CD4-positive, alpha-beta T cell treated with Interleukin-21 for 1 hour (primary cell): ENCODE measurements around the gene UMODL1.

Experiments
- DNase-seq: peaks from one replicate; pipeline ENCODE4 v3.0.0-alpha.2; 2020

Gene UMODL1, protein sequence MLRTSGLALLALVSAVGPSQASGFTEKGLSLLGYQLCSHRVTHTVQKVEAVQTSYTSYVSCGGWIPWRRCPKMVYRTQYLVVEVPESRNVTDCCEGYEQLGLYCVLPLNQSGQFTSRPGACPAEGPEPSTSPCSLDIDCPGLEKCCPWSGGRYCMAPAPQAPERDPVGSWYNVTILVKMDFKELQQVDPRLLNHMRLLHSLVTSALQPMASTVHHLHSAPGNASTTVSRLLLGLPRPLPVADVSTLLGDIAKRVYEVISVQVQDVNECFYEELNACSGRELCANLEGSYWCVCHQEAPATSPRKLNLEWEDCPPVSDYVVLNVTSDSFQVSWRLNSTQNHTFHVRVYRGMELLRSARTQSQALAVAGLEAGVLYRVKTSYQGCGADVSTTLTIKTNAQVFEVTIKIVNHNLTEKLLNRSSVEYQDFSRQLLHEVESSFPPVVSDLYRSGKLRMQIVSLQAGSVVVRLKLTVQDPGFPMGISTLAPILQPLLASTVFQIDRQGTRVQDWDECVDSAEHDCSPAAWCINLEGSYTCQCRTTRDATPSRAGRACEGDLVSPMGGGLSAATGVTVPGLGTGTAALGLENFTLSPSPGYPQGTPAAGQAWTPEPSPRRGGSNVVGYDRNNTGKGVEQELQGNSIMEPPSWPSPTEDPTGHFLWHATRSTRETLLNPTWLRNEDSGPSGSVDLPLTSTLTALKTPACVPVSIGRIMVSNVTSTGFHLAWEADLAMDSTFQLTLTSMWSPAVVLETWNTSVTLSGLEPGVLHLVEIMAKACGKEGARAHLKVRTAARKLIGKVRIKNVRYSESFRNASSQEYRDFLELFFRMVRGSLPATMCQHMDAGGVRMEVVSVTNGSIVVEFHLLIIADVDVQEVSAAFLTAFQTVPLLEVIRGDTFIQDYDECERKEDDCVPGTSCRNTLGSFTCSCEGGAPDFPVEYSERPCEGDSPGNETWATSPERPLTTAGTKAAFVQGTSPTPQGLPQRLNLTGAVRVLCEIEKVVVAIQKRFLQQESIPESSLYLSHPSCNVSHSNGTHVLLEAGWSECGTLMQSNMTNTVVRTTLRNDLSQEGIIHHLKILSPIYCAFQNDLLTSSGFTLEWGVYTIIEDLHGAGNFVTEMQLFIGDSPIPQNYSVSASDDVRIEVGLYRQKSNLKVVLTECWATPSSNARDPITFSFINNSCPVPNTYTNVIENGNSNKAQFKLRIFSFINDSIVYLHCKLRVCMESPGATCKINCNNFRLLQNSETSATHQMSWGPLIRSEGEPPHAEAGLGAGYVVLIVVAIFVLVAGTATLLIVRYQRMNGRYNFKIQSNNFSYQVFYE

DNA sequence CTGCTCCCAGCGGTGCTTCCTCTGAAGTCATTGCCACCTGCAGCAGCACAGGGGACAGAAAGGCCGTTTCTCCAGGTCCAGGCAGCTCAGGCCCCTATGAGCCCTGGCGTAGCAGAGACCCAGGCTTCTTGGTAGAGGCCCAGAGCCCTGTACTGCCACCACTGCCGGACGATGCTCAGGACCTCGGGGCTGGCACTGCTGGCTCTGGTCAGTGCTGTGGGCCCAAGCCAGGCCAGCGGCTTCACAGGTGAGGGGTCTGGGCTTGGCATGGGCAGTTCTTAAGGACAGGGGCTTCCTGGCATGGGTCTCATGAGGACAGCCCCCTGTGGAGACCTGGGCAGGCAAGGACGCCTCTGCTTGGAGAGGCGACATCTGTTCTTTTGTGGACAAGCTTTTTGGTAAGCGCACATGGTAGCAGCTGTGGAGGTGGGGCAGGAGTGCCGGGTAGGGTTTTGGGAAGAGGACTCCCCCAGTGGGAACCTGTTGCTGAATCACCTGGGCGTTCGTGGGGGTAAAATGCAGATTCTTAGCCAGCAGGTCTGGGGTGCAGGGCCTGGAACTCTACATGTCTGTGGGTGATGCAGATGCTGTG lies at the start of gene UMODL1:
TSS of gene UMODL1 (plus strand) at position 172 of the 592 bp plus-strand sequence. CDS start at position 172, 0 bp downstream.
- DNase-seq: no peak

DNA sequence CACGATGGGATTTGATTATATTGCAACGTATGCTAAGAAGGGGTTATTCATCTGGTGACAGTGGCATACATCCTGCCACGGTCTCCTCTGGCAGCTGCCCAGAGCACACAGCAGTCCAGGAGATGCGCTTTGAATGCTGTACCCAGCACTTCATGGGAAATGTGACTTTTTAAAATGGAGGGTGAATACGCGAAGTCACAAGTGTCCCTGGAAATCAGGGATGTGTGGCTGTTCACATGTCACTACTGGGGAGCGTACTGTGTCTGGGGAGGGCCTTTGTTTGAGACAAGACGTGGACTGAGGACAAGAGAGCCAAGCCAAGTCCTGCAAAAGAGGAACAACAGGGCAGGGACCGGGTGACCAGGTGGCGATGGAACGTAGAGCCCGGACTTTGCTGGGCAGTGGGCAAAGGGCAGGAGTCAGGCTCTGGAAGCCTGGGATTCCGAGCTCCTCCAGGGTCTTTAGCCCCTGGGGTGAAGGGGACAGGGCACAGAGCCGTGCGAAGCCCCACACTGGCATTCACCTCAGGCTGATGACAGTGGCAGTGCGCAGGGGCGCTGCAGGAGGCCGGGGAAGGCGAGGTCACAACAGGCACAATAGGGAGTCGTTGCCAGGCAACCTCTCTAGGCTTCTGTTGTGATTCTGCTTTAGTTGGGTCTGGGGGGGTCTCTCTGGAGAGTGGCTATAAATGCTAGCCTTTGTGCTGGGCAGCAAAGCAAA lies 49.6 kb upstream of the UMODL1 start:
- no peak for DNase-seq

DNA sequence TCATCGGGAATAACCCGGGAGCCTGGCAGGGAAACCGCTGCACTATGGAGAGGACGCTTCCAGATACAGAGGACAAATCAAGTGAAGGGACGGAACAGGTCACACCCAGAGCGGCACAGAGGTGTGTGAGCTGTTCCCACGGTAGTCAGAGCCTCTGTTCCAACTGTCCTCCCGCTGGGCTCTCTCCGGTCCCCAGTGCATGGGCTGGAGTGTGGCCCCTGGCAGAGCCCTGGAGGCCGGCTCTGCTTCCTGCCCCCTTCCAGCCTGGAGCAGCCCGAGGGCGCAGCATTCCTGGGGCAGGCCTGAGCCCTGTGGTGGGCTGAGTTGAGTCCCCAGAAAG lies 49.1 kb upstream of the UMODL1 start:
- DNase-seq: no peak

DNA sequence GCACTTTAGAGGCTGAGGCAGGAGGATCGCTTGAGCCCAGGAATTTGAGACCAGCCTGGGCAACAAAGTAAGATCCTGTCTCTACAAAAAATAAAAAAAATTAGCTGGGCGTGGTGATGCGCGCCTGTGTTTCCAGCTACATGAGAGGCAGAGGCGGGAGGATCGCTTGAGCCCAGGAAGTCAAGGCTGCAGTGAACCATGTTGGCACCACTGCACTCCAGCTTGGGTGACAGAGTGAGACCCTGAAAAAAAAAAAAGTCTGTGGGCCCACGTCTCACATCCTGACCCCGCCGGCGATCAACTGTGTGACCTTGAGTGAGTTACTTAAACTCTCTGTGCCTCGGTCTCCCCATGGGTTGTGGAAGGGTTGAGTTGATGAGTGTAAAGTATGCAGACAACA lies 48.2 kb upstream of the UMODL1 start:
- no peak for DNase-seq

DNA sequence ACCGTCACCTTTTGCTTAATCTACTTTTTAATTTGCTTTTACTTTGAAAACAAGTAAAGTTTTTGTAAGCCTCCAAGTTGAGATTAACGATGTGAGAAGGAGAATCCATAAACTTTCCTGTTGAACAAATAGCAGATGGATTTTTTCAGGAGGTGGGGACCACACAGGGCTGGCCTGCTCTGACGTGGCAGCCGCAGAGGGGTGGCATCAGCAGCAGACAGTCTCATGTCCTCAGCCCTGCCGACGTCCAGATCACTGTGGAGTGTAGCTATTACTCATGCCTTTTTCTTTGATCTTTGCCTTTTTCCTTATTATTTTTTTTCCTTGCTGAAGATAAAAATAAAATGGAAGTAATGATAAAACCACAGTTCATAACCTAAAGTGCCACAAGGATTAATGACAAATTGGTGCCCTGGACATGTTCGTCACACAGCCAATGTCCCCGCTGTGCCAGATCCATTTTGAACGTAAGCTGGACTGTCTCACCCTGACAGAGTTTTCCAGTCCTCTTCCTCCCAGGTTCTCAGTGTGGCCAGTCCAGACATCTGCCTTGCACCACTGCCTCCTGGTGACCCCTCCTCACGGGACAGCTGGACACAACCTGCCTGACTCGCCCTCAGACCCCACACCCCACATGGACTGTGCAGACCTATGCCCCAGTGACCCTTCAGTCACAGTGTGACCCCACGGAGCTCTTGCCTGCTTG lies 45.6 kb upstream of the UMODL1 start:
- DNase-seq: no peak

DNA sequence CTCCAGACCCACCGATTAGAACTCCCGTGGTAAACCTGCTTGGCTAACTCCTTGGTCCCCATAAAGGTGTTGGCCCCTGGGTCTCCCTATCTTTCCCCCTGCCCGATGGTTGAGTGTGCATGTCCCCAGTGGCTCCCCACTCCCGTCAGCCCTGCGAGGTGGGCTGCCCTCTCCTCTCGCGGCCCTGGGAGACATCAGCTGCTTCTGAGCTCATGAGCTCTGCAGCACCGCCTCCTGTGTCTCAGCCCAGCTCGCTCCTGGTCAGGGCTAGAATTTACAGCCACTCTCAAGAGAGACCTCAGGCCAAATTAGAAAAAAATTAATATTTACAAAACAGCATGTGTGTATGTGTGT lies 45.1 kb upstream of the UMODL1 start:
- no peak for DNase-seq

DNA sequence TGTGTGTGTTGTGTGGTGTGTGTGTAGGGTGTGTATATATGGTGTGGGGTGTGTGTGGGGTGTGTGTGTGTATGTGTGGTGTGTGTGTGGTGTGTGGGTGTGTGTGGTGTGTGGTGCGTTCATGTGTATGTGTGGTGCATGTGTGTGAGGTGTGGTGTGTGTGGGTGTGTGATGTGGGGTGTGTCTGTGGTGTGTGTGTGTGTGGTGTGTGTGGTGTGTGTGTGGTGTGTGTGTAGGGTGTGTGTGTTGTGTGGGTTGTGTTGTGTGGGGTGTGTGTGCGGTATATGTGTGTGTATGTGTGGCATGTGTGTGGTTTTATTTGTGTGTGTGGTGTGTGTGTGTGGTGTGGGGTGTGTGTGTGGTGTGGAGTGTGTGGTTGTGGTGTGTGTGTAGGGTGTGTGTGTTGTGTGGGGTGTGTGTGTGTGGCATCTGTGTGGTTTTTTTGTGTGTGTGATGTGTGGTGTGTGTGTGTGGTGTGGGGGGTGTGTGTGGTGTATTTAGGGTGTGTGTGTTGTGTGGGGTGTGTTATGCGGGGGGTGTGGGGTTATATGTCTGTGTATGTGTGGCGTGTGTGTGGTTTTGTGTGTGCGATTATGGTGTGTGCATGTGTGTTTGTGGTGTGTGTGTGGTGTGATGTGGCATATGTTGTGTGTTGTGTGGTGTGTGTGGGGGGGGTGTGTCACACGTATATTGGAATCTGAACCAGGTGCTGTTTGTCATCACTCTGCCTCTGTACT lies 43.9 kb upstream of the UMODL1 start:
- no peak for DNase-seq

DNA sequence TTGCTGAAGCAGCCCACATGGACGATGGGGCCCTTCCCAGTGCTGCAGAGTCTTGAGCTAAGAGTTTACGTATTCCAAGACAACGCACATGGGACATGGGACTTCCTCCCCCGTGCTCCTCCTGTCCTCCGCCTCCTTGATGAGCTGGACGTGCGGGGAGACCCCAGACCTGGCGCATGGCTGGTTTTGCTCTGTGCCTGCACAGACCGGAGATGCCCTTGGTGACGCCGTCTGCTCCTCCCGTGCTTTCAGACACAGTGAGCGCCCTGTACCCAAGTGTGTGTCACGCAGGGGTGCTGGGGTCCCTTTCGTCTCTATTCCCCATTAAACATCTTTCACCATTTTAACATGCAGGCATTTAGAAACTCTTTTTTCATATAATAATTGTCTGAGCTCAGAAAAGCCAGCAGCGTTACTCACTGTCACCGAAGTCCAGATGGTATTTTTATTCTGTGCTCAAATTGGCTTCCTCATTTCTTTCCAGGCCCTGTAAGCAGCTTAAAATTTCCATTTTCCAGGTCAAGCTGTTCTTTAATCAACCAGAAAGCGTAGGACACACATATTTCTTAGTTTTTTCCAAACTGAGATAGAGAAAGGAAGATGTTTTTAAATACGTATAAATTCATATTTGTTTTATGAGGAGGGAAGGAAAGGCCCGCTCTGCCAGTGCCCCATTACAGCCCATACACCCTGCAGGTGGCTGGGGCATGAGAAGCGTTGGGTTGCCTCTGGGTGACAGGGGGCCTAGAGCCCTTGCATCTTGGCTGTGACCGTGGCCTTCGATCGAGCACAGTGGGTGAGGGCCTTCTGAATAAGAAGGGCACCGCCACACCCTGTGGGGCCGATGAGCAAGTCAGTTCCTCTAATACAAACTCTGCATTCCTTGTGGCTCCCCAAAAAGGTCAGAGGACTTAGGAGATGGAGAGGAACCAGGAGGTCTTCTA lies 43.0 kb upstream of the UMODL1 start:
- no peak for DNase-seq

DNA sequence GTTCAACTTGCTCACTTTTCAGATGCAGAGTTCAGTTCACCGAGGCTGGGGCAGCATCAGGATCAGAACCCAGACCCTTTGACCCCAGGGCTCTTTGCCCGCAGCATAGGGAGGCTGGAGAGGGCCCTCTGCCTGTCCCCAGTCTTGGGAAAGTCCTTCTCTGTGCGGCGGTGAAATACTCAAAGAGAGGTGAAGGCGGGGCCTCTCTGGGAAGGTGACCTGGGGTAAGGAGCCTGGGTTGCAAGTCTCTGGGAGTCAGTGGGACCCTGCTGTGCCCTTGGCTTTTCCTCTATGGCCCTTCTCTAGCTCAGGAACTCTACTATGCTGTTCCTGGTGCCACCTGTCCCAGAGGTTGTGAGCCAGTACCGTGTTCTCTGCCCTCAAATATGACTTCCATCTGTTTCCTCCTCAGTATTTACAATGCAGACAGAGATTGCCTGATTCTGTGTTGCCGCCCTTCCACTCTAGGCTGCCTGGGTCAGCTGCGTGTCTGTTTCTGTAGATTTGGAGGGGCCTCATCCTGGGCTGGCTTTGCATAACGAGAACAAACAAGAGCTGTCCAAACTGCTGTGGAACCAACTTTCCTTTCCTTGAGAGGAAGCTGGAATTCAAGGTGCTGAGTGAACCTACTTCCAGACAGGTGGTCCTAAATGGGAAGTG lies 42.2 kb upstream of the UMODL1 start:
- DNase-seq: no peak

DNA sequence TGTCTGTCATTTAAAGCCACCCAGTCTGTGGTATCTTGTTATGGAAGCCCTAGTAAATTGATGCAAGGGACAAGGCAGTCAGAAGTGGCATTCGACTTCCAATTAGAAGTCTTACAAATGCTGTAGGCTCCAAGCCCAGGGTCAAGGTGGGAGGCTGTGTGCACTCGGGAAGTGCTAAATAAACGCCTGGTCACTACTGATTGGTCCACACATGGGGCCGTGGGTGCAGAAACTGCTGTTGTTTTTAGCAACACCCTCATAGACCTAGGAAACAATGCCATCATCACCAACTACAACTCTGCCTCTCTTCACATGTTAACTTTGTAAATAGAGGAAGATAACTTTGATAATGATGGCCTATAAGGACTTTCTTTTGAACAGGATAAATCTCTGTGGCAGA lies 40.8 kb upstream of the UMODL1 start:
- DNase-seq: no peak

DNA sequence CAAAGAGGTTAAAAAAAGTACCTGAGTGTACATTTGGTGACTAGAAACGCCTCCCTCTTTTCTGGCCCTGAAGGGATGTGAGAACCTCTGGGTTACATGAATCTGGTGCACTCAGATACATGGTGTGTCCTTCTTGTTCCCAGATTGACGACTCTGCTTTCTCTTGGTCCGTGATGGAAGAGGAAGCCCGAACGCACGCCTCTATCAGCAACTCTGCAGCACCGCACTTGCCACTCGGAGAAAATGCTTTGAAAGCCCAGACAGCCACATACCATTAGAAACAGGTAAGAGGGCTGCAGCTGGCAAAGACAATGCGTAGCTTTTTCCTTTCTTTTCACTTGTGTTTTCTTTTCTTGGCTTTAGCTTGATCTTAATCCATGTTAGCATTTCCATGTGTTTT lies 39.9 kb upstream of the UMODL1 start:
- DNase-seq: no peak

DNA sequence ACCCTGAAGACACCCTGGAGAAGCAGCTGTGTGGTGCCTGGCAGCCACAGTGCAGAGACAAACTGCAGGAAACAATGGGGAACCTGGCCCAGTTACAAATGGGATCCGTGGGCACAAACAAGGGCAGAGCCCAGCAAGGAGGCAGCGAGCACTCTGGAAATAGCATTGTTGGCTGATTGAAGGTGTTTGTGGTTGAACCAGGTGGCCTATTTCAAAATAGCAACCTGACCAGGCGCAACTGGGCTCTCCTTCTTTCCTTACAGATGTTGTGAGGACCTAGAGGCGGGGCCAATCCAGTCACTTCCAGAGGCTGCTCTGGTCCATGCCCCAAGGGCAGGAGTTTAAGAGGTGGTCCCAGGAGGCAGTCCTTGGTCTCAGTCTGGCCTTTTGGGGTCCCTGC lies 39.3 kb upstream of the UMODL1 start:
- DNase-seq: no peak

DNA sequence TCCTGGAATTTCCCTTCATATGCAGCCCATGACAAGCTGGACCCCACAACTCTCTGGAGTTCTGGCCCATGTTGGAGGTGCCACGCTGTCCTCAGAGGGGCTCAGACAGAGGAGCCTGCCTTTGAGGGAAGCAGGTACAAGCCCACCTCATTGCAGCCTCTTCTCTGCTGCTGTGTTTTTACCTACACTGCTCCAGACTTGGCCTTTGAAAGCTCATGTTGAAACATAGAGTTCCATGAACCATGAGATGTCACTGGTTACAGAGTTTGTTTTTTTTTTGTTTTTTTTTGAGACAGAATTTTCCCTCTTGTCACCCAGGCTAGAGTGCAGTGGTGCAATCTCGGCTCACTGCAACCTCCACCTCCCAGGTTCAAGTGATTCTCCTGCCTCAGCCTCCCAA lies 38.9 kb upstream of the UMODL1 start:
- DNase-seq: no peak

DNA sequence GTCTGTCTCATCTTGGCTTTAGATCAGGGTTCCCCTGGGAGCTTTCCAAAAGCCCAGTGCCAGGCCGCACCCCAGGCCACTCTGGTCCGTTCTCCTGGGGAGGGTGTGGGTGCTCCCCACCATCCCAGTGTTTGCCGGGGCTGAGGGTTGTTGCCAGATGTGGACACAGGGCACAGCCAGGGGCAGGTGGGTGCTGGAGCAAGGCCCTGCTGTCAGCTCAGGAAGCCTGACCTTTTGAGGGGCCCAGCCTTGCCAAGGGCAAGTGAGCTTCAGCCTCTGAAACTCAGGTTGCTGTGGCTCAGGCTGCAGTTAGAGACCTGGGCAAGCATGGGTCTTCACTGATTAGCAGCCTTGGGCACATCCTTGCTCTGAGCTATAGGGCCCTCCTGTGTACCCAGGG lies 38.1 kb upstream of the UMODL1 start:
- no peak for DNase-seq

DNA sequence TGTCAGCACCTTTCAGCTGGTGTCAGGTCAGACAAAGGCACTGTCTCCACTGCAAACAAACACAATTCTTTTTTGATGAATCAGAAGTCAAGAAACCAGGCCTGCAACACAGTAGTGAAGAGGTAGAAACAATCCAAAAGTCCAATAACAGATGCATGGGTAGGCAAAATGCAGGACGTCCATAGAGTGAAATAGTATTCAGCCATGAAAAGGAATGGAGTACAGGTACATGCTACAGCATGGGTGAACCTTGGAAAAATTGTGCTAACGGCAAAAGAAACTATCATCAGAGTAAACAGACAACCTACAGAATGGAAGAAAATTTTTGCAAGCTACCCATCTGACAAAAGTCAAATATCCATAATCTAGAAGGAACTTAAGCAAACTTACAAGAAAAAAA lies 34.8 kb upstream of the UMODL1 start:
- DNase-seq: no peak

DNA sequence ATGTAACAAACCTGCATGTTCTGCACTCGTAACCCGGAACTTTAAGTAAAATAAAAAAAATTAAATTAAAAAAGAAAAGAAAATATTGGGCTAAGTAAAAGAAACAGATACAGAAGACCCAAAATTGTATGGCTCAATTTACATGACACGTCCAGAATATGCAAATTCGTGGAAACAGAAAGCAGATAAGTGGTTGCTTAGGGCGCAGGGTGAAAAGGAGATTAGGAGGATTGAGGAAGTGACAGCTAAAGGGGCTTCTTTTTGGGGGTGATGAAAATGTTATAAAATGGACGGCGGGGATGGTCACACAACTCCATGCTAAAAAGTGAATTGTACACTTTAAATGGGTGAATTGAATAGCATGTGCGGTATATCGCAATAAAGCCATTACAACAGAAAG lies 33.6 kb upstream of the UMODL1 start:
- no peak for DNase-seq

DNA sequence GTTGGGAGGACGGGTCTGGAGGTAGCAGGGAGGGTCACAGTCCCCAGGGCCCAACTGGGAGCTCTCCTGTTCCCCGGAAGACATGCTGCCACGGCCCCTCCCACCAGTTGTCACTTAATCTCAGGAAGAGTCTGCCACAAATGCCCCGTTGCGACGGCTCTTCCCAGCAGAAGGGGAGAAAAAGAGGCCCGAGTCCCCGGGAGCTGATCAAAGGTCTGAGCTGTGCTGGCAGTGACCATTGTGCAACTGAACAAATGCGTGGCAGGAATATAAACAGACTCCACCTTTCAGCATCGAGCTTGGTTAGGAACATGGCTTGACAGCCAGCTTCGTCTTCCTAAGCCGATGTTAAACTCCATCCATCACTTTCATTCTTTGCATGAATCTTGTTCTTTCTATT lies 33.2 kb upstream of the UMODL1 start:
- no peak for DNase-seq

DNA sequence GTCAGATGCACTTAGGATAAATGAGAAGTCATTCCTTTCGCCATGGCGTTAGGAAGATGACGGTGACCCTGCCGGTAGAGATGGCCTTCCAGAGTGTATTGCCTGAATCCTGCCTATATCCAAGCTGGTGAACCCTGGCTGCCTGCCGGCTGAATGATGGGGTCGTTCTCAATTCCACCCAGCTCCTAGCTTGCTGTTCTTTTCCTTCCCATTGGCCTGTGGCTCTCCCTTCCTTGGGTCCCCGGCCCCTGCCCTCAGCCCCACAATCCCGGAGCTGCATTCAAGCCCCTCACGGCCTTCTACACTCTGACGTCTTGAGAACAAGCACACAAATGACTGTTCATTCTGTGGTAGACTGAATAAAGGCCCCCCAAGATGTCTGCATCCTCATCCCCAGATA lies 32.7 kb upstream of the UMODL1 start:
- no peak for DNase-seq

DNA sequence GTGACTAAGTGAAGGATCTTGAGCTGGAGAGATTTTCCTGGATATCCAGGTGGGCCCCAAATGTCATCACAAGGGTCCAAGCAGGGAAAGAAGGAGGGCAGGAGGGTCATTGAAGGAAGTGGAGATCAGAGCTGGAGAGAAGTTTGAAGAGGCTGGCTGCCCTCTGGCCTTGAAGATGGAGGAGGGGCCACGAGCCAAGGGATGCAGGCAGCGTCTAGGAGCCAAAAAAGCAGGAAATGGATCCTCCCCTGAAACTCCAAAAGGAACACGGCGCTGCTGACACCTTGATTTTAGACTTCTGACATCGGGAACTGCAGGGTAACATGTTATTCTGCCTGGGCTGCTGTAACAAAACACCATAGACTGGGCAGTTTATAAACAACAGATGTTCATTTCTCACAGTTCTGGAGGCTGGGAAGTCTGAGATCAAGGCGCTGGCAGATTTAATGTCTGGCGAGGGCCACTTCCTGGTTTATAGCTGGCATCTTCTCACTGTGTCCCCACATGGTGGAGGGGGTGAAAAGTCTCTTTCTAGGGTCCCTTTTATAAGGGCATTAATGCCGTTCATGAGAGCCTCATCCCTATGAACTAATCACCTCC lies 32.2 kb upstream of the UMODL1 start:
- DNase-seq: no peak
